HUES64 (cell line): ENCODE measurements around the gene ALDH18A1.

ENCODE experiments used
- H3K27ac ChIP-seq: 2 replicates; pipeline ENCODE4 v1.7.0; 2013; ENCODE audit warnings: low read depth, low read length, inconsistent platforms
- H3K27me3 ChIP-seq: 2 replicates; pipeline ENCODE4 v1.6.1; 2013; ENCODE audit warnings: mild to moderate bottlenecking, low read length; ENCODE audit not compliant: insufficient read depth
- H3K36me3 ChIP-seq: 2 replicates; pipeline ENCODE4 v1.6.1; 2013; ENCODE audit warnings: mild to moderate bottlenecking, low read length; ENCODE audit not compliant: insufficient read depth
- H3K4me1 ChIP-seq: 2 replicates; pipeline ENCODE4 v1.6.1; 2013; ENCODE audit warnings: mild to moderate bottlenecking, low read length, moderate library complexity; ENCODE audit not compliant: insufficient read depth
- H3K4me3 ChIP-seq: 2 replicates; pipeline ENCODE4 v1.5.1; 2013; ENCODE audit warnings: mild to moderate bottlenecking, low read length, moderate library complexity
- H3K9ac ChIP-seq: 2 replicates; pipeline ENCODE4 v1.6.1; 2013; ENCODE audit warnings: mild to moderate bottlenecking, low read depth, low read length
- H3K9me3 ChIP-seq: 2 replicates; pipeline ENCODE4 v1.6.1; 2013; ENCODE audit warnings: low read depth, low read length; ENCODE audit not compliant: insufficient read depth
- WGBS: fragments of 150-250, 120-280 bp; methylation state at CpG from one replicate; pipeline ENCODE4 v1.1.7; 2013; ENCODE audit warnings: missing lambda C conversion rate; 5-methylcytosine and 5-hydroxymethylcytosine counted together

ALDH18A1 gene

DNA sequence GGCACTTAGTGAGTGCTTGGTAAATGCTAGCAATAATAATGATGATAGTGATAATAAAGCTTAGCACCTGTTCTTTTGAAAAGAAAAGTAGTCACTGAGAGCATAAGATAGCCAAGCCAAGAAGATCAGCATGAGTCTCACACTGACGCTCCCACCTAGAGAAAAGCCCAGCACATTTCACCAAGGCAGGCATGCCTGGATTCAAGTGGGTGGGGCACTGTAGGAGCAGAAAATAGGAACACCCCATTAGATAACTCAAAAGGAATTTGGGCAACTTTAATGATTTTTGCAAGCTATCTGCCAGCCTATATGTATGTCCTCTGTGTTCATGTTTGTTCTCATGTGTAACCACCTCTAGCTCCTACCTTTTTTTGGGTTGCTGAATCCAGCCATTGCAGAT is 77.2 kb downstream of the ALDH18A1 start:
- 82% methylated on average over 1 of the region's 1 CpG for WGBS
- Histone ChIP-seq H3K27me3 (no peaks in the 10 kb centered on the region), H3K36me3 (no peaks in the 10 kb centered on the region), H3K9me3 (no peaks in the 10 kb centered on the region), H3K4me3 (no peak overlapping the region), H3K4me1 (no peaks in the 10 kb centered on the region), H3K27ac (no peak overlapping the region), H3K9ac (no peak overlapping the region)

DNA sequence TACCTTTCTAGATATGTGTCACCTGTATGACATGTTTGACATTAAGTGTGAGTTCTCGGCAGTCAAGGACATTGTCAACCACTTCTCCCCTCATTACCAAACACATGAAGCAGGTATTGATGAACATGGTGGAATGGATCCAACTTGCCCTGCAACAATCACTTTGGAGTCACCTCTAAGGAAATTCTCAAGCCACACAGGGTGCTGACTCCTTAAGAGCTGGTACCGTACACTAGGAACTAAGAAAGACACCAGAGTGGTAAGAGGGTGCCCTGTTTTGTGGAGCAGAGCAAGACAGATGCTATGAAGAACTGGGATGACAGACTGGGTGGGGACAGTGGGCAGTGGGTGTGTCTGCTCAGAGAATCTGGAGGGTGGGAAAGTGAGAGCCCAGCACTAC is 77.9 kb downstream of the ALDH18A1 start:
- no peak overlapping the region for H3K27ac ChIP-seq
- no peaks in the 10 kb centered on the region for H3K27me3 ChIP-seq
- 88% methylated on average over 2 of the region's 2 CpGs for WGBS
- H3K9ac ChIP-seq, result no peak overlapping the region
- no peaks in the 10 kb centered on the region for H3K9me3 ChIP-seq
- H3K4me1 ChIP-seq, result no peaks in the 10 kb centered on the region
- H3K4me3 ChIP-seq, result no peak overlapping the region
- no peaks in the 10 kb centered on the region for H3K36me3 ChIP-seq

DNA sequence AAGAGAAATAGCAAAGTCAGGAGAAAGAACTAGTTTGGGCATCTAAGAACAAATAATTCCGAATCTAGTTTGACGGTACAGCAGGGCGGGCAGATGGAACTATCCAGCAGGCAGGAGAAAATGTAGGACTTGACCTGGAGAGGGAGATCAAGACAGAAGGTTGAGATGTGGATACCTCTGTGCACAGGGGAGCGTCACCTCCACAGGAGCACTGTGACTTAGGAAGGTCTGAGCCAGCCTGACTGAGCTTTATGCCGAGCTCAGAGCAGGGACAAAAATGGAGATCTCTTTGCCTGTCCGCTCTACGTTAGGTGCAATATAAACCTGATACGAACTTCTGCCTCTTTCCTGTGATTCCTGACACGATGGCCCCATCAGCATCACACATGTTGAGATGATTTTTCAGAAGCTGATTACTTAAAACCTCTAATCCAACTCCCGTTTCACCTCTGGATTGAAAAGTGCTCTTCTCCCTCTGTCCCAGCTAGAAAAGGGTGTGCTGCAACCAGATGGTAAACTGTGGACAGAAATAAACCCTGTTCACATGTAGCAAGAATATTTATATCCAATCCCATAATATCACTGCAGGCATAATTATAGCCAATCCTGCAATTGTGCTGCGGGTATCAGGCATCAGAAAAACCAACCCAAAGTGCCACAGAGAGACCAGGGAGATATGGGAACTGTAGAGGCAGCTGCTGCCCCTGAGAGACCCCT is 81.7 kb downstream of the ALDH18A1 start:
- Histone ChIP-seq H3K27ac (no peak overlapping the region), H3K4me1 (no peaks in the 10 kb centered on the region), H3K9me3 (no peaks in the 10 kb centered on the region), H3K9ac (no peak overlapping the region), H3K36me3 (no peaks in the 10 kb centered on the region), H3K27me3 (no peaks in the 10 kb centered on the region), H3K4me3 (no peak overlapping the region)
- 86% methylated on average over 11 of the region's 11 CpGs for WGBS

DNA sequence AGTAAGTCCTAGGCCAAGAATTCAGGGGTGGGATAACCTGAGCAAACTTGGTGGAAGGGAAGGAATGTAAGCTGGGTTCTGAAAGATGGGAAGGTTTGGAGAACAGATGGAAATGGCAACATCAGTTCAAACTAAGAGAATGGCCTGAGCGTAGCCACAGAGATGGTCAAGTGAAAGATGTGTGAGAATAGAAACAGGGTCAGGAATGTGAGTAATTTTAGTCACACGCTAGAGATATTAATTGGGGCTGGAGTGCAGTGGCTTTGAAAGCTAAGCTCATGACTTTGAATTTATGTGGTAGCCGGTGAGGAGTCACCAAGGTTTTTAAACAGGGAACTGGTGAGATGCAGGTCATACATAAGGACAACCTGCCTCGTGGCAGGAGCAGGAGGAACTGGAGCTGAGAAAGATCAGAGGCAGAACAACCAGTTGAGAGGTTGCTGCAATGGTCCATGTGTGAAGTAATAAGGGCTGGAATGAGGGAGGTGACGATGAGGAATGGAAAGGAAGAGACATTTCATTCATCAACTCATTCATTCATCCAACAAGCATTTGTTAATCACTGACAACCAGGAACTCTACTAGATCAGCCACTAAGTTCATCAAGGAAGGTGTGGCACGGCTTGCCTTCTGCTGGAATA is 82.4 kb downstream of the ALDH18A1 start:
- Histone ChIP-seq H3K27ac (no peak overlapping the region), H3K4me1 (no peaks in the 10 kb centered on the region), H3K9me3 (no peaks in the 10 kb centered on the region), H3K27me3 (no peaks in the 10 kb centered on the region), H3K9ac (no peak overlapping the region), H3K36me3 (no peaks in the 10 kb centered on the region), H3K4me3 (no peak overlapping the region)
- 91% methylated on average over 5 of the region's 6 CpGs for WGBS

DNA sequence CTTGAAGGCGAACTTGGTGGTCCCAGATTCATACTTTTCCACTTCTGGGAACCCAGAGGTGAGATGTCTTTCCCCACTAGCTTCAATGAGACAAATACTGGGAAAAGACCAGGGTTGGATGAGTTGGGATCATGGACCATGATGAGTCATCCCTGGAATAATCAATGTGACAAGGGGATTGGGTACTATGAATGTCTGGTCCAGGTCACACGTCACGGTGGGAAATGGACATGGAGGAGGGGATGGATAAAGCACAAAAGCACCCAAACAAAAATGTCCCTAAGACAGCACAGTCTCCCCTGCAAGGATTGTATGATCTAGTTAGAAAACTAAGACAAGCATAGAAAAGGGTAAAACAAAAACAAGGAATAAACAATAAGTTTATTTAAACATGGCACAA is 83.0 kb downstream of the ALDH18A1 start:
- no peaks in the 10 kb centered on the region for H3K4me1 ChIP-seq
- no peaks in the 10 kb centered on the region for H3K27me3 ChIP-seq
- no peaks in the 10 kb centered on the region for H3K36me3 ChIP-seq
- no peak overlapping the region for H3K9ac ChIP-seq
- H3K4me3 ChIP-seq, result no peak overlapping the region
- H3K27ac ChIP-seq, result no peak overlapping the region
- no peaks in the 10 kb centered on the region for H3K9me3 ChIP-seq
- 93% methylated on average over 3 of the region's 3 CpGs for WGBS

DNA sequence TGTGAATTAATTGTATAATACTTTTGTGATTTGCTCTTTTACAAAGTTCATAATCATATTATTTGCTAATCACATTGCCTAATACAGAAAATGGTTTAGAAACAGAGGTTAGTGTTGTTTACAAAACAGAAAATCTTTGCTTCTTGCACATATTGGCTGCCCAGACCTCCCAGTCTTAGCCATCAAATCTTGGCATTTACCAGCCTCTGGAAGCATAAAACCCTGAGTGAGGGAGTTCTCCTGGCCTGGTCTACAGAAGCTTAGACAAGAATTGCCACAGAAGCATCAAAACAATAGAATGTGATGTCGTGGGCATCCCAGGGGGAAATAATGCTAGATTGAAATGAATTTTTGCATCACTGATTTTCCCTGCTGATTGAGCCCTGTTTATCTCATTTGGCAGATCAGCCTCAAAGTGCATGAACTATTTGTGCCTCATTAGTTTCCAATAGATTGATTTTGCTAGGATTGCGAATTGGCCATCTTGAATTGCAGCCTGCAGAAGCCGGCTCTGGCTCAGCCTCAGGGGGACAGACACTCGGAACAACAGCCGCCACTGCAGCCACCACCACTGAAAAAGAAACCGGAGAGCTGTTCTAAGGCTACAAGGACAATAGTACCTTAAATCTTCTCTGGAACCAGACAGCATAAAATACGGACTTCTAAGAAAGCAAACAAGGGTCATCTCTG is 84.2 kb downstream of the ALDH18A1 start:
- Histone ChIP-seq H3K4me3 (no peak overlapping the region), H3K4me1 (no peaks in the 10 kb centered on the region), H3K27me3 (no peaks in the 10 kb centered on the region), H3K9ac (no peak overlapping the region), H3K9me3 (no peaks in the 10 kb centered on the region), H3K36me3 (no peaks in the 10 kb centered on the region), H3K27ac (no peak overlapping the region)
- WGBS, result 78% methylated on average over 7 of the region's 7 CpGs

DNA sequence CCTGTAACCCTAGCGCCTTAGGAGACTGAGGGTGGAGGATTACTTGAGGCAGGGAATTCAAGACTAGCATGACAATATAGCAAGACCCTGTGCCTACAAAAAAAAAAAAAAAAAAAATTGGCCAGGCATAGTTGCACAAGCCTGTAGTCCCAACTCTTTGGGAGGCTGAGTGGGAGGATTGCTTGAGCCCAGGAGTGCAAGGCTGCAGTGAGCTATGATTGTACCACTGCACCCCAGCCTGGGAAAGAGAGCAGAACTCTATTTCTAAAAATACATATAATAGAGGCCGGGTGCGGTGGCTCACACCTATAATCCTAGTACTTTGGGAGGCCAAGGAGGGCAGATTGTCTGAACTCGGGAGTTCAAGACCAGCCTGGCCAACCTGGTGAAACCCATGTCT is 85.1 kb downstream of the ALDH18A1 start:
- no peaks in the 10 kb centered on the region for H3K4me1 ChIP-seq
- 95% methylated on average over 4 of the region's 4 CpGs for WGBS
- no peaks in the 10 kb centered on the region for H3K36me3 ChIP-seq
- no peak overlapping the region for H3K9ac ChIP-seq
- no peak overlapping the region for H3K27ac ChIP-seq
- no peak overlapping the region for H3K4me3 ChIP-seq
- H3K27me3 ChIP-seq, result no peaks in the 10 kb centered on the region
- no peaks in the 10 kb centered on the region for H3K9me3 ChIP-seq

DNA sequence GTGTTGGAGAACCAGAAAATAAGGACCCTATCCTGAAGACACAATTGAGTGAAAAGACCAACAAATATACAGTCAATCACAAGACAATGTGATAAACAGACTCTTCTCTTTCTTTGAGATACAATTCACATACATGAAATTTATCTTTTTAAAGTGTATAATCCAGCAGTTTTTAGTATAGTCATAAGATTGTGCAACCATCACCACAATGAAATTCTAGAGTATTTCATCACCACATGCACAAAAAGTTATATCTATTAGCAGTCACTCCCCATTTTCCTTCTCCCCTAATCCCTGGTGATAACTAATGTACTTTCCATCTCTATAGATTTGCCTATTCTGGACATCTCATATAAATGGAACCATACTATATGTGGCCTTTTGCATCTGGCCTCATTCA is 87.1 kb downstream of the ALDH18A1 start:
- no peaks in the 10 kb centered on the region for H3K36me3 ChIP-seq
- no peaks in the 10 kb centered on the region for H3K9me3 ChIP-seq
- H3K27ac ChIP-seq, result no peak overlapping the region
- H3K4me1 ChIP-seq, result no peaks in the 10 kb centered on the region
- H3K27me3 ChIP-seq, result no peaks in the 10 kb centered on the region
- no peak overlapping the region for H3K4me3 ChIP-seq
- no peak overlapping the region for H3K9ac ChIP-seq

DNA sequence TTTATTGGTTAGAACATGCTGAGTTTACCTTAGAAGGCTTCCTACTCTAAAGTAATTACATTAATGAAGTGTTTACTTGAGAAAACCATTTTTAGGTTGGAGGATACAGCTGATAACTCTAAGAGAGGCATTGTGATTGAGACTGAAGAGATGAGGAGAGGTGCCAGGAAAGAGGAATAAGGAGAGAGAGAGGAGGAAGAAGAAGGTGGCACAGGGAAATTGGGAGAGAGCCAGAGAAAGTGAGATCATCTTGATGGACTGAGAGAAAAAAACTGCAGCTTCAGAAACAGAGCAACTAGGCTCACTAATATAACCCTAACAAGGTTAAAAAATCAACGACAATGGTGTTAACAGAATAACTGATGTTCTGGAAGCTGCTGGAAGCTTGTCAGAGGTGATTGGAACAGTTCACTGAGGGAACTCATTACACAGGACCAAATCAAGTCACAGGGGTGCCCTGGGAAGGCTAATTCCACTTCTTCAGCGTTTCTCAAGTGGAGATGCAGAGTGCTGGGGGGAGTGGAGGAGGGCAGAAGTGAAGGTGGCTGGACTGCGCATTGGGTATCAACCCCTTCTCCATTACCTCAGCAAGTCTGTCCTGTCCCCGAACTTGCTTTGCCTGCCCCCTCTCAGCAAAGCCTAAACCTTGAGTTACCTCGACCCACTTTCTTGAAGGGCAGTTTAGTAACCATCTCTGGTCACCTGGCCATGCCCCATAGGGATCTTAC is 88.4 kb downstream of the ALDH18A1 start:
- 78% methylated on average over 5 of the region's 5 CpGs for WGBS
- Histone ChIP-seq H3K27ac (no peak overlapping the region), H3K36me3 (no peaks in the 10 kb centered on the region), H3K9me3 (no peaks in the 10 kb centered on the region), H3K4me1 (no peaks in the 10 kb centered on the region), H3K9ac (no peak overlapping the region), H3K27me3 (no peaks in the 10 kb centered on the region), H3K4me3 (no peak overlapping the region)

DNA sequence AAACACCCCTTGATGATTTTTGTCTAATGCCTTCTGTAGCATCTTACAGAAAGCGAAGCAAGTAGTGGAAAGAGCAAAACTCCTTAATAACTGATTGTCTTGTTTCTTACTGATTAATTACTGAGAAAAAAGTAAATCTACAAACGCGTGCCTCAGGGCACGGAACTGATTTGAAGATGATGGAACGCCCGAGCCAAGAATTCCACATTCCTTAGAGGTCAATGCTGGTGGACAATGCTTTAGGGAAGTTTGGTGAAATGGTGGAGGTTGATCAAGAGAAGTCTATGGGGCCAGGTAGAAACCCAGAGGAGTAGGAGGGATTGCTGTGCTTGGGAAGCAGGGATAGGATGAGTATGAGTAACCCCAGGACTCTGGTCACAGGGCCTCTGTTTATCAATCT is 90.4 kb downstream of the ALDH18A1 start:
- Histone ChIP-seq H3K9ac (no peak overlapping the region), H3K9me3 (no peaks in the 10 kb centered on the region), H3K4me3 (no peak overlapping the region), H3K27me3 (no peaks in the 10 kb centered on the region), H3K4me1 (no peaks in the 10 kb centered on the region), H3K27ac (no peak overlapping the region), H3K36me3 (no peaks in the 10 kb centered on the region)
- 93% methylated on average over 6 of the region's 6 CpGs for WGBS

DNA sequence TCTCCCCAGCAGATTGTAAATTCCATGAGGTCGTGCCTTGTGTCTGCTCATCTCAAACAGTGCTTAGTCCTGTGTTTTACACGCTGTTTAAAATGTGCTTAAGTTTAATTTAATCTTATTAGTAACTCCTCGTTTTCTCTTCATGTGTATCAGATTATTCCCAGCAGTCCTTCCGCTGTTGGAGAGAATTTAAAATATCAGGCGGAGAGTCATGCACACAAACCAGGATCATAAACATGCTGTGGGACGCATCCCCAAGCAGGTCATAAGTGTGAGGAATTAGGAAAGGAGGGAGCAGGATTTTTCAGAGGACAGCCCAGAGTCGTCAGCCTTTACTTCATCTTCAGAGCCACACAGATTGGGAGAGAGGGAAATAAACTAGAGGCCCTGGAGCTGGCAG is 91.2 kb downstream of the ALDH18A1 start:
- Histone ChIP-seq H3K9ac (no peak overlapping the region), H3K4me3 (no peak overlapping the region), H3K4me1 (no peaks in the 10 kb centered on the region), H3K9me3 (no peaks in the 10 kb centered on the region), H3K27me3 (0 out of 2 replicates have a peak, but pooled peaks cover under 1% of the 10 kb centered on the region), H3K36me3 (no peaks in the 10 kb centered on the region), H3K27ac (no peak overlapping the region)
- 91% methylated on average over 7 of the region's 7 CpGs for WGBS
